Mucosa of descending colon (tissue), 3 donors: Measurements from ENCODE around the gene HNRNPAB. TPM values are rescaled to one million over a fixed set of nuclear protein-coding genes. Genes with fewer than 3 reads are reported as not detected.
A peak's percentile ranks its signal among the peaks of the same experiment; 100 is the strongest.

Source experiments
- ATAC-seq: fragments of 200-7000 bp; cut with Tn5 transposase; one replicate; pipeline ENCODE4 v1.9.1; 2020; ENCODE audit warnings: mild to moderate bottlenecking, moderate library complexity
- DNase-seq, 3 donors: peaks; one replicate each; pipeline ENCODE4 v3.0.0-alpha.2; 2020
- H3K36me3 ChIP-seq: fragments of 200-600 bp; one replicate; pipeline ENCODE4 v1.8.0; 2021; ENCODE audit warnings: low read depth, mild to moderate bottlenecking
- H3K4me1 ChIP-seq: fragments of 200-600 bp; one replicate; pipeline ENCODE4 v1.8.0; 2021; ENCODE audit warnings: low read depth, mild to moderate bottlenecking
- H3K4me3 ChIP-seq: fragments of 200-600 bp; one replicate; pipeline ENCODE4 v1.8.0; 2021; ENCODE audit warnings: mild to moderate bottlenecking
- H3K9me3 ChIP-seq: fragments of 200-600 bp; one replicate; pipeline ENCODE4 v1.8.0; 2021; ENCODE audit warnings: mild to moderate bottlenecking
- CTCF ChIP-seq: fragments of 200-600 bp; IDR thresholded peaks from one replicate; pipeline ENCODE4 v1.8.0; 2022; ENCODE audit warnings: antibody characterized with exemption, mild to moderate bottlenecking
- intact Hi-C, 2 donors: fragments of 100-400 bp; cut with DNase I in 1 of 2; cut with micrococcal nuclease in 1 of 2; formaldehyde crosslinking; loops; one replicate each; pipeline versions ENCODE4 v1.11.0 to v1.11.1; 2022; cut with DNase I, micrococcal nuclease
- total RNA-seq, 3 donors: library from RNA; stranded (reverse); fragmentation: NEBNext Ultra II Directional in 2 of 3; extraction: Animal tissue kit (Norgen Biotek cat#: 25700) in 2 of 3; gene quantifications; one replicate each; pipeline versions ENCODE4 v1.2.1 to v1.2.4, GENCODE V29; 2021 to 2023
- donor health status: DM: no; HTN: no; CAD: no; lungs with moderate emphysema.
- donor health status: DM: no; HTN: no; CAD: no.
- donor health status: DM: no; HTN: yes; CAD: no.

Gene HNRNPAB
- total RNA-seq, 3 donors from 2014 or later: 209 to 327 (median 244) TPM

DNA sequence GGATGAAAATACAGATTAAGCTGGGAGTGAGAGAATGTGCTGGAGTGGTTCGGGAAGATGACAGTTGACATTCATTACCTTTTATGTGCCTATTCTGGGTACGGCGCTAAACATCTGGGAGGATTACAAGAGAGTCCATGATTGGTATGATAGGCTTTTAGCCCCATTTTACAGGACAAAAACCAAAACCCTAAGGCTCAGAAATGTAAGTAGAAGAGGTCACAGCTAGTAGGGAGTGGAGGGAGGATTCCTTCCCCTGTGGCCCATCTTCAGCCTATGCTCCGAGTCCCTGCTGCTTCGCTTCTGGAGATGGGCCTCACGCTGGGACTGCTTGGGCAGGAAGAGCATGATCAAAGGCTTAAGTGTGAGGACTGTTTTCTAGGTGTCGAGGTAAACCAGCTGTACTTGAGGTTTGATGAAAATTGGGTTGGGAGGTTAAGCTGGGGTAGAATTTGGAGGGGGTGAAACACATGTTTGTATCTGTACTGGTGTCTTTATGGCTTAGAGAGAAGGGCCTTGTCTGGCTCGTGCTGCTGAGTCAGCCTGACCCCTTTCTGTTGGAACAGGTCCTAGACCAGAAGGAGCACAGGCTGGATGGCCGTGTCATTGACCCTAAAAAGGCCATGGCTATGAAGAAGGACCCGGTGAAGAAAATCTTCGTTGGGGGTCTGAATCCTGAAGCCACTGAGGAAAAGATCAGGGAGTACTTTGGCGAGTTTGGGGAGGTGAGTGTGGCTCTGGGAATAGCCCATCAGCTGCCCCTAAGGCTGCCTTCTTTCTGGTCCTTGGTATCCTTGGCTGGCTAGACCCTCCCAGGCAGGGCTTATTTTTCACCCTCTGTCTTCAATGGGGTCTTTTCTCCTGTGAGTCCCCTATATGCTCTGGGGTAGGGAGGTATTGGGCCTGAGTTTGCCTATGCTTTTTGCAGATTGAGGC is 2.1 kb downstream of the HNRNPAB start:
- intact Hi-C loops: no loop called here
- no peak for ATAC-seq
- H3K4me3 ChIP-seq: no peak overlapping the region
- H3K4me1 ChIP-seq: peaks cover 42% of the 10 kb centered on the region
- no peaks in the 10 kb centered on the region for H3K9me3 ChIP-seq
- TF ChIP-seq CTCF: no peak
- no peak for DNase-seq
- peaks cover 5% of the 10 kb centered on the region for H3K36me3 ChIP-seq

DNA sequence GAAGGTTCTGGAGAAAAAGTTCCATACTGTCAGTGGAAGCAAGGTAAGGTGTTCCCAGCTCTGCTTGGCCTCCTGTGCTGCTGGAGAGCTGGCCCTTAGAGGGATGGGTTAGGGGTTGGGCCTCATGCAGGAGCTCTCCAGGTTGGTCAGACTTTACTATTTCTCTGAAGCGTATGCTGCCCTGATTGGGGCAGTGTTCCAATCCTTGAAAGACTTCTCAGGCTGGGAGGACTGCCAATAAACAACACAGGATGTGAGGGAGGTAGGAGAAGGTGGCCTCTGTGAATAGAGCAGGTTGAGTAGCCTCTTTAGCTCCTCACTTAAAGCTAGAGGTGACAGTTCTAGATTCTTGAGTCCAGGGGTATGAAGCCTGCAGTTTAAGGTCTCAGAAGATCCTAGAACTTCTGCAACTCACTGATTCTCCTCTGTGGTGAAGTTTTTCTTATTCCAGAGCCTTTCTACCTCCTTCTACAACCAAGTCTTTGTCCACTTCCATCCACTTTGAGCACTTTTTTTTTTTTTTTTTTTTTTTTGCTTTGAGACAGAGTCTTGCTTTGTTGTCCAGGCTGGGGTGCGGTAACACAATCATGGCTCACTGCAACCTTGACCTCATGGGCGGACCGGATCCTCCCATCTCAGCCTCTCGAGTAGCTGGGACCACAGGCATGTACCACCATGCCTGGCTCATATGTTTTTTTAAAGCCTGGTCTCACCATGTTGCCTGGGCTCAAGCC is 3.0 kb downstream of the HNRNPAB start:
- Histone ChIP-seq H3K36me3 (peaks cover 8% of the 10 kb centered on the region), H3K4me1 (peaks cover 45% of the 10 kb centered on the region), H3K9me3 (no peaks in the 10 kb centered on the region), H3K4me3 (no peak overlapping the region)
- TF ChIP-seq CTCF: no peak
- intact Hi-C loops: no loop called here
- DNase-seq (peak; percentile 70 to 86 (median 71)), ATAC-seq (peak; percentile 60)

DNA sequence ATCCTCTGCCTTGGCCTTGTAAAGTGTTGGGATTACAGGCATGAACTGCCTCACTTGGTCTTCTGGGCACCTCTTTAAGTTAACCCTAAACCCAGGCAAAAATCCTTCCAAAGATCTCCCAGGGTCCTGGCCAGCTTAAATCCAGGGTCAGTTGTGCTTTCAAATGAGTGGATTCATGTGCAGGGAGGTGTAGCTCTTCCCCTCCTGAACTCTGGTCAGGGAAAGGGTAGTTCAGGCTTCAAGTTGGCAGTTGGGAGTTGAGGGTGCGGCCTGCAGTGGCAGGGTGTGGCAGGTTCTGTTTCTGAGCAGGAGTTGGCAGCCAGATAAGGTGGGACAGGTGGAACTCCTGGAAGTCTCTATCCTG is 3.6 kb downstream of the HNRNPAB start:
- no peaks in the 10 kb centered on the region for H3K9me3 ChIP-seq
- H3K4me1 ChIP-seq: peaks cover 50% of the 10 kb centered on the region
- intact Hi-C loops: no loop called here
- DNase-seq (peak; percentile 79 to 89 (median 81)), ATAC-seq (peak; percentile 63)
- H3K4me3 ChIP-seq: no peak overlapping the region
- TF ChIP-seq CTCF: no peak
- peaks cover 8% of the 10 kb centered on the region for H3K36me3 ChIP-seq

- no peak for DNase-seq
- peaks cover 54% of the 10 kb centered on the region for H3K4me1 ChIP-seq
These were observed 4.4 kb downstream of the HNRNPAB start for GRCh38 chr5:178208540-178209227.

More at GRCh38 chr5:178208540-178209227, 4.4 kb downstream of the HNRNPAB start:
- no peak for TF ChIP-seq CTCF
- Histone ChIP-seq H3K4me3 (no peak overlapping the region), H3K36me3 (peaks cover 8% of the 10 kb centered on the region), H3K9me3 (no peaks in the 10 kb centered on the region)
- intact Hi-C loops: no loop called here
- no peak for ATAC-seq
